Eye (tissue), 1 donor: ENCODE results near the gene ADGRV1.

Experiments
- DNase-seq: peaks from one replicate; pipeline ENCODE4 v3.0.0-alpha.2; 2015

ADGRV1 gene

GRCh38 chr5:91183743-91184142 is 625.1 kb downstream of the ADGRV1 start:
- no peak for DNase-seq

GRCh38 chr5:91186101-91186500 is 627.5 kb downstream of the ADGRV1 start:
- DNase-seq, result no peak

GRCh38 chr5:91187032-91187431 is 628.4 kb downstream of the ADGRV1 start:
- DNase-seq, result no peak

GRCh38 chr5:91188755-91189154 is 630.2 kb downstream of the ADGRV1 start:
- no peak for DNase-seq

- peak; percentile 30 for DNase-seq
Observed at GRCh38 chr5:91189480-91190313, 631.1 kb downstream of the ADGRV1 start.

- no peak for DNase-seq
Observed at GRCh38 chr5:91190314-91190690, 631.7 kb downstream of the ADGRV1 start.

GRCh38 chr5:91194824-91195381 is 636.3 kb downstream of the ADGRV1 start:
- no peak for DNase-seq

GRCh38 chr5:91200692-91201091 is 642.1 kb downstream of the ADGRV1 start:
- no peak for DNase-seq

- DNase-seq, result no peak
Observed at GRCh38 chr5:91206103-91206502, 647.5 kb downstream of the ADGRV1 start.

GRCh38 chr5:91206734-91207133 is 648.1 kb downstream of the ADGRV1 start:
- no peak for DNase-seq

GRCh38 chr5:91207248-91207647 is 648.7 kb downstream of the ADGRV1 start:
- no peak for DNase-seq

- no peak for DNase-seq
Observed at GRCh38 chr5:91211997-91212713, 653.6 kb downstream of the ADGRV1 start.

- peak; percentile 85 for DNase-seq
Observed at GRCh38 chr5:91212714-91213092, 654.1 kb downstream of the ADGRV1 start.
